ENCODE data around the gene DPEP3. TPM values are rescaled to one million over a fixed set of nuclear protein-coding genes. Genes with fewer than 3 reads are reported as not detected.

The DPEP3 gene
- total RNA-seq, 4 donors from 2014 or later: 0.11 to 0.40 TPM; not detected in 2

GRCh38 chr16:67942510-67943255 is 37.6 kb downstream of the DPEP3 start:
- no peak overlapping the region for H3K4me3 ChIP-seq (replicated peaks in 1 of 3)
- H3K27ac ChIP-seq: peak overlapping the region in 1 of 3 donors; percentile 12
- no peaks in the 10 kb centered on the region for H3K27me3 ChIP-seq
- H3K4me1 ChIP-seq: peaks cover 0 to 9% of the 10 kb centered on the region in 2 donors
- intact Hi-C loops (cut with DNase I): no loop called here
- H3K9me3 ChIP-seq: no peaks in the 10 kb centered on the region
- peak; percentile 68 to 73 for DNase-seq
- 58 to 85% methylated on average over 4 to 8 of the region's 27 CpGs for WGBS, 2 donors
- peaks cover 35 to 36% of the 10 kb centered on the region in 2 donors for H3K36me3 ChIP-seq
- TF ChIP-seq, protein P1, sequence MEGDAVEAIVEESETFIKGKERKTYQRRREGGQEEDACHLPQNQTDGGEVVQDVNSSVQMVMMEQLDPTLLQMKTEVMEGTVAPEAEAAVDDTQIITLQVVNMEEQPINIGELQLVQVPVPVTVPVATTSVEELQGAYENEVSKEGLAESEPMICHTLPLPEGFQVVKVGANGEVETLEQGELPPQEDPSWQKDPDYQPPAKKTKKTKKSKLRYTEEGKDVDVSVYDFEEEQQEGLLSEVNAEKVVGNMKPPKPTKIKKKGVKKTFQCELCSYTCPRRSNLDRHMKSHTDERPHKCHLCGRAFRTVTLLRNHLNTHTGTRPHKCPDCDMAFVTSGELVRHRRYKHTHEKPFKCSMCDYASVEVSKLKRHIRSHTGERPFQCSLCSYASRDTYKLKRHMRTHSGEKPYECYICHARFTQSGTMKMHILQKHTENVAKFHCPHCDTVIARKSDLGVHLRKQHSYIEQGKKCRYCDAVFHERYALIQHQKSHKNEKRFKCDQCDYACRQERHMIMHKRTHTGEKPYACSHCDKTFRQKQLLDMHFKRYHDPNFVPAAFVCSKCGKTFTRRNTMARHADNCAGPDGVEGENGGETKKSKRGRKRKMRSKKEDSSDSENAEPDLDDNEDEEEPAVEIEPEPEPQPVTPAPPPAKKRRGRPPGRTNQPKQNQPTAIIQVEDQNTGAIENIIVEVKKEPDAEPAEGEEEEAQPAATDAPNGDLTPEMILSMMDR (IDR thresholded peaks at IDR 0.05): no peak
- no peak for TF ChIP-seq POLR2A (IDR thresholded peaks at IDR 0.05)

GRCh38 chr16:67942200-67942509 is 38.1 kb downstream of the DPEP3 start:
- WGBS, 2 donors: 78% methylated on average over 4 of the region's 6 CpGs; no CpG with 5 or more reads in 1 of the 2 donors
- peaks cover 30 to 31% of the 10 kb centered on the region in 2 donors for H3K36me3 ChIP-seq
- TF ChIP-seq POLR2A (IDR thresholded peaks at IDR 0.05): no peak
- TF ChIP-seq, protein P1 (IDR thresholded peaks at IDR 0.05): peak in 5 of 6 experiments; percentile 33 to 58 (median 47)
- DNase-seq: peak in 1 of 2 donors; percentile 35
- peaks cover 0 to 13% of the 10 kb centered on the region in 2 donors for H3K4me1 ChIP-seq
- intact Hi-C loops (cut with DNase I): no loop called here
- H3K27ac ChIP-seq: peak overlapping the region in 1 of 3 donors; percentile 12
- no peaks in the 10 kb centered on the region for H3K9me3 ChIP-seq
- H3K4me3 ChIP-seq (replicated peaks in 1 of 3): no peak overlapping the region
- H3K27me3 ChIP-seq: no peaks in the 10 kb centered on the region

GRCh38 chr16:67941469-67942199 is 38.7 kb downstream of the DPEP3 start:
- intact Hi-C loops (cut with DNase I): no loop called here
- peak overlapping the region in 1 of 3 donors; percentile 12 for H3K27ac ChIP-seq
- H3K4me3 ChIP-seq (replicated peaks in 1 of 3): no peak overlapping the region
- no peak for TF ChIP-seq POLR2A (IDR thresholded peaks at IDR 0.05)
- TF ChIP-seq, protein P1 (IDR thresholded peaks at IDR 0.05): no peak
- no peaks in the 10 kb centered on the region for H3K27me3 ChIP-seq
- H3K4me1 ChIP-seq: peaks cover 0 to 17% of the 10 kb centered on the region in 2 donors
- WGBS, 2 donors: 81 to 89% methylated on average over 8 to 9 of the region's 9 CpGs
- no peaks in the 10 kb centered on the region for H3K9me3 ChIP-seq
- peaks cover 24 to 26% of the 10 kb centered on the region in 2 donors for H3K36me3 ChIP-seq
- DNase-seq: no peak

- Histone ChIP-seq H3K27me3 (no peaks in the 10 kb centered on the region), H3K36me3 (peaks cover 14 to 16% of the 10 kb centered on the region in 2 donors)
- no peak for TF ChIP-seq POLR2A (IDR thresholded peaks at IDR 0.05)
- TF ChIP-seq, protein P1 (IDR thresholded peaks at IDR 0.05): no peak
Measured at GRCh38 chr16:67940446-67941089, 39.7 kb downstream of the DPEP3 start.

More at GRCh38 chr16:67940446-67941089, 39.7 kb downstream of the DPEP3 start:
- 96 to 97% methylated on average over 5 of the region's 5 CpGs for whole genome bisulfite sequencing, 2 donors
- Histone ChIP-seq H3K4me1 (peaks cover 0 to 17% of the 10 kb centered on the region in 2 donors), H3K27ac (no peak overlapping the region), H3K9me3 (no peaks in the 10 kb centered on the region), H3K4me3 (replicated peaks in 1 of 3) (no peak overlapping the region)
- intact Hi-C loops (cut with DNase I): no loop called here
- DNase-seq: no peak

Data from thyroid gland (tissue), 4 donors.